ENCODE data around the gene SLC29A1.
"Not testable (repeated sequence)": the region's sequence is repeated elsewhere in the genome, so short reads cannot be mapped to it uniquely, and the experiment has no call there.

Gene SLC29A1

DNA sequence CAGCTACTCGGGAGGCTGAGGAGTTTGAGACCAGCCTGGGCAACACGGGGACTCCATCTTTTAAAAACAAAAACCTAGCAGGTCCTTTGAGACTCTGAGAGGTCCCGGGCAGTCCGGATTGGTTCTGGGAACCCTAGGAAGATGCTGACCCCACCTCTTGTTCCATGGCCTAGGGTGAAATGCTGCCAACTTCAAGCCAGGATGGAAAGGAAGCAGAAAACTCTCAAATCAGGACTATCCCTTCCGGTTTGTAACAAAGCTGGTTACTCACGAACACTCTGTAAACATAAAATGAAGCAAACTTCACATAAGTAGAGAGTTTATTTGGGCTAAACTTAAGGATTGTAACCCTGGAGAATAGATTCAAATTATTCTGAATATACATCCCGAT is 36.8 kb upstream of the SLC29A1 start:
- DNase-seq (ENCODE audit: low read depth in 2 of 2) = no peak
- no peak overlapping the region for H3K4me3 ChIP-seq (replicated peaks in 1 of 2; ENCODE audit: low read depth in 2 of 2, low read length in 2 of 2)
- TF ChIP-seq, protein P1, sequence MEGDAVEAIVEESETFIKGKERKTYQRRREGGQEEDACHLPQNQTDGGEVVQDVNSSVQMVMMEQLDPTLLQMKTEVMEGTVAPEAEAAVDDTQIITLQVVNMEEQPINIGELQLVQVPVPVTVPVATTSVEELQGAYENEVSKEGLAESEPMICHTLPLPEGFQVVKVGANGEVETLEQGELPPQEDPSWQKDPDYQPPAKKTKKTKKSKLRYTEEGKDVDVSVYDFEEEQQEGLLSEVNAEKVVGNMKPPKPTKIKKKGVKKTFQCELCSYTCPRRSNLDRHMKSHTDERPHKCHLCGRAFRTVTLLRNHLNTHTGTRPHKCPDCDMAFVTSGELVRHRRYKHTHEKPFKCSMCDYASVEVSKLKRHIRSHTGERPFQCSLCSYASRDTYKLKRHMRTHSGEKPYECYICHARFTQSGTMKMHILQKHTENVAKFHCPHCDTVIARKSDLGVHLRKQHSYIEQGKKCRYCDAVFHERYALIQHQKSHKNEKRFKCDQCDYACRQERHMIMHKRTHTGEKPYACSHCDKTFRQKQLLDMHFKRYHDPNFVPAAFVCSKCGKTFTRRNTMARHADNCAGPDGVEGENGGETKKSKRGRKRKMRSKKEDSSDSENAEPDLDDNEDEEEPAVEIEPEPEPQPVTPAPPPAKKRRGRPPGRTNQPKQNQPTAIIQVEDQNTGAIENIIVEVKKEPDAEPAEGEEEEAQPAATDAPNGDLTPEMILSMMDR (IDR thresholded peaks at IDR 0.05; ENCODE audit: low read depth, low read length) = no peak

DNA sequence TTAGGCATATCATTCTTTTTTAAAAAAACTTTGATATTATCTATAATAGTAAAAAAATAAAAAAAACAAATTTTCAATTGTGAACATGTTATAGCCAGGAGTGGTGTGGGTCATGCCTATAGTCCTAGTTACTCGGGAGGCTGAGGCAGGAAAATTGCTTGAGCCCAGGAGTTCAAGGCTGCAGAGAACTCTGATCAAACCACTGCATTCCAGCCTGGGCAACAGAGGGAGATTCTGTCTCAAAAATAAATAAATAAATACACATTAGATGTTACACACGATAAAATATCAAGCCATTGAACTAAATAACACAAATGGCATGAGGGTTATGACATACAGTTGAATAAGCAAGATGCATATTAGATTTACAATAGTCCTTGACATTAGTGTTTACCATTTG is 34.6 kb upstream of the SLC29A1 start:
- TF ChIP-seq, protein P1 (IDR thresholded peaks at IDR 0.05; ENCODE audit: low read depth, low read length) = no peak
- H3K4me3 ChIP-seq (replicated peaks in 1 of 2; ENCODE audit: low read depth in 2 of 2, low read length in 2 of 2) = no peak overlapping the region
- no peak for DNase-seq (ENCODE audit: low read depth in 2 of 2)

DNA sequence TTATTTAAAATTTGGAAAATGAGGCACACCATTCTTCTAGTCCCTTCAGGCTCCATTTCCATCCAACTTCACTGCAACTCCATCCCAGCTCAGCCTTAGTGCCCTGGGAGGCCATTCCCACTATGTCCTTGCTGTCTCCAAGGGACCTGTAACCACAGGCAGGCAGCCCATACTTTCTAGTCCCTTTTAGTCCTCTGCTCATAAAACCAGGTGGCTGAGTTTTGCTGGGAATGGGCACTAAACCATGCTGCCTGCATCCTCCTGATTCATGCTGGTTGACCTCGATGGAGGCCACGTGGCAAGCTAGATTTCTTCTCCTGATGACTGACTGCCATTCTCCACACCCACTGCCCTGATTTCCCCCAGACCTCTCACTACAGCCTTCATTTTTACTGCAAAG is 34.1 kb upstream of the SLC29A1 start:
- DNase-seq (ENCODE audit: low read depth in 2 of 2) = no peak
- TF ChIP-seq, protein P1 (IDR thresholded peaks at IDR 0.05; ENCODE audit: low read depth, low read length) = no peak
- H3K4me3 ChIP-seq (replicated peaks in 1 of 2; ENCODE audit: low read depth in 2 of 2, low read length in 2 of 2) = no peak overlapping the region

DNA sequence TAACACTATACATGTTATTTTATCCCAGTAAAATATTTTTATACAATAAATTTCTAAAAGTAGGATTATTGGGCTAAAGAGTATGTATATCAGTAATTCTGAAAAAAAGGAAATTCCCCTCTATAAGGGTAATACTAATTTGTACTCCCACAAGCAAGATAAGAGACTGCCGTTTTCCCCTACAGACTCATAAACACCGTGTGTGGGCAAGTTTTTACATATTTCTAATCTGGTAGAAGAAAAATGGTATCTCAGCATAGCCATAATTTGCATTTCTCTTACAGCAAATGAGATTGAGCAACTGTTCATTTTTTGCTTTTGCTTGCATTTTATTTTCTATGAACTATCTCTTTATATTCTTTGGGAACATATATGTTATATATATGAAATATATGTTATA is 32.7 kb upstream of the SLC29A1 start:
- DNase-seq (ENCODE audit: low read depth in 2 of 2) = no peak
- TF ChIP-seq, protein P1 (IDR thresholded peaks at IDR 0.05; ENCODE audit: low read depth, low read length) = no peak
- H3K4me3 ChIP-seq (replicated peaks in 1 of 2; ENCODE audit: low read depth in 2 of 2, low read length in 2 of 2) = no peak overlapping the region

DNA sequence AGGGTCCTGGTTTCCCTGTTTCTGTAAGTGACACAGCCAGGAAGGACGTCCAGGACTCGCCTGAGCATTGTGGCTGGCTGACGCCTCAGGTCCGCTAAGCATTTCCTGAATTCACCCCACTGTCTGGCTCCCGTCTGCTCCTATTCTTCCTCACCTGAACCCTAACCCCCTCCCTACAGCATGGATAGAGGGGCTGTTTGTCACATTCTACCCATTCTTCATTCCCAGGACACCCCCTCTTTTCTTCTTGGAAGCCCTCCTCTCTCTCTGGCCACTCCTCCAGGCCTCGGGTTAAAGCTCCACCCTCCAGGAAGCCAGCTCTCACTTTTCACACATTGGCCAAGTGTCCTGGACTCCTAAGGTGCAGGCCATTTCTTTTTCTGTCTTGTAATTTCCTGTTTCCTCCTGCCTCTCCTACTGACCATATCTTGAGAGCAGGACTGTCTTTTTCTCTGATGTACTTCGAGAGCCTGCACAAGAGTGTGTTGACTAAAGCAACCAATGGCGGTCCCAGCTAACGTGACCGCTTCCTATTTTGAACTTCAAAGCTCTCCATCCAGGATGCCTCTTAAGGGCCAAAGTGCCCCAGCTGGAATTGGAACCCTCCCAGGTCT is 30.9 kb upstream of the SLC29A1 start:
- no peak for DNase-seq (ENCODE audit: low read depth in 2 of 2)
- no peak overlapping the region for H3K4me3 ChIP-seq (replicated peaks in 1 of 2; ENCODE audit: low read depth in 2 of 2, low read length in 2 of 2)
- TF ChIP-seq, protein P1 (IDR thresholded peaks at IDR 0.05; ENCODE audit: low read depth, low read length) = no peak

DNA sequence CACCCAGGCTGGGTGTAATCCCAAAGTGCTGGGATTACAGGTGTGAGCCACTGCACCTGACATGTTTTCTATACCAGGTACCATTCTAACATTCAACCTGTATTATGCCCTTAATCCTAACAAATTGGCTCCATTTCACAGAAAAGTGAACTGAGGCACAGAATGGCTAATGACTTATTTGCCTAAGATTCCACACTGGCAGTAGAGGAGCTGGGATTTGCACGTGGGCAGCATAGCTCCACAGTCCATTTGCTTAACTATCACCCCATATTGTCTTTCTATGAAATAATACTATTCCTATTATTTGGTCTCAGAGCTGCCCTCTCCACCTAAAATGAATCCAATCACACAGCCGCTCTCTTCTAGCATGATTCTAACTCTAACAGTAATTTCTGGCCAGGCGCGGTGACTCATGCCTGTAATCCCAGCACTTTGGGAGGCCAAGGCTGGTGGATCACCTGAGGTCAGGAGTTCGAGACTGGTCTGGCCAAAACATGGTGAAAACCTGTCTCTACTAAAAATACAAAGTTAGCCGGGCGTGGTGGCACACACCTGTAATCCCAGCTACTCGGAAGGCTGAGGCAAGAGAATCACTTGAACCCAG is 30.0 kb upstream of the SLC29A1 start:
- H3K4me3 ChIP-seq (replicated peaks in 1 of 2; ENCODE audit: low read depth in 2 of 2, low read length in 2 of 2) = no peak overlapping the region
- TF ChIP-seq, protein P1 (IDR thresholded peaks at IDR 0.05; ENCODE audit: low read depth, low read length) = no peak
- no peak for DNase-seq (ENCODE audit: low read depth in 2 of 2)

DNA sequence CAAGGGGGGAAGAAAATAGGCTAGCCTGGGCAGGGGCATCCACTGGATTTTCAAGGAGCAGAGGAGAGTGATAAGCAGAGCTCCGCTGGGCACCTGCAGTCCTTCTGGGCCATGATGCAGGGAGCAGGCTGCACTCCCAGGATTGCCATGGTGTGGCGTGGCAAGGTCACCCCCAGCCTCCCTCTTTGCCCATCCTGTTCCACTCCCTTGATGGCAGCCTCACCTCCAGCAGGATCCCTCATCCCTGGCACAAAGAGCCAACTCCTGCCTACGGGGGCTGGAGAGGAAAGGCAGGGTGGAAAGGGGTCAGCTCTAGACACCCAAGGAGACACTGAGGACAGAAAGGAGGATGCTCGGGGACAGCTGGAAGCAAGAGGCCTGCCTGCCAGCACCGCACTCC is 29.1 kb upstream of the SLC29A1 start:
- TF ChIP-seq, protein P1 (IDR thresholded peaks at IDR 0.05; ENCODE audit: low read depth, low read length) = no peak
- DNase-seq (ENCODE audit: low read depth in 2 of 2) = no peak

DNA sequence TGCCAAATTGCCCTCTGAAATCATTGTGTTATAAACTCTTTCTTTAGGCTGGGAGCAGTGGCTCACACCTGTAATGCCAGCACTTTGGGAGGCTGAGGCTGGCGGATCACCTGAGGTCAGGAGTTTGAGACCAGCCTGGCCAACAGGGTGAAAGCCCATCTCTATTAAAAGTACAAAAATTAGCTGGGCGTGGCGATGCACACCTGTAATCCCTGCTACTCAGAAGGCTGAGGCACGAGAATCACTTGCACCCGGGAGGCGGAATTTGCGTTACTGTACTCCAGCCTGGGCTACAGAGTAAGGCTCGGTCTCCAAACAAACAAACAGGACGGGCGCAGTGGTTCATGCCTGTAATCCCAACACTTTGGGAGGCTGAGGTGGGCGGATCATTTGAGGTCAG is 27.0 kb upstream of the SLC29A1 start:
- not testable (repeated sequence) for H3K4me3 ChIP-seq (replicated peaks in 1 of 2; ENCODE audit: low read depth in 2 of 2, low read length in 2 of 2); DNase-seq (ENCODE audit: low read depth in 2 of 2)

More for the DNA sequence above, 29.1 kb upstream of the SLC29A1 start:
- no peak overlapping the region for H3K4me3 ChIP-seq (replicated peaks in 1 of 2; ENCODE audit: low read depth in 2 of 2, low read length in 2 of 2)
